GM23248 (cell line): Measurements from ENCODE around the gene NIT1.

ENCODE experiments used
- EZH2 ChIP-seq: fragments of 200-600 bp; sonication (generic); IDR thresholded peaks from 2 replicates; pipeline ENCODE4 v1.6.1; 2018; ENCODE audit warnings: antibody characterized with exemption, mild to moderate bottlenecking; ENCODE audit not compliant: insufficient read depth, poor library complexity, severe bottlenecking
- EZH2phosphoT487 ChIP-seq: fragments of 200-600 bp; sonication (generic); IDR thresholded peaks from 2 replicates; pipeline ENCODE4 v1.6.1; 2018; ENCODE audit warnings: antibody characterized with exemption, moderate library complexity, mild to moderate bottlenecking, low read depth; ENCODE audit not compliant: insufficient read depth

- TF ChIP-seq EZH2 (no peak), EZH2phosphoT487 (no peak)
Observed at GRCh38 chr1:161159913-161160243, 42.0 kb downstream of the NIT1 start.
